HG02763 (cell line): Measurements from ENCODE around the gene ACVR1B.

Source experiments
- ATAC-seq: cut with Tn5 transposase; IDR thresholded peaks from one replicate; pipeline ENCODE4 v1.9.1; 2021; ENCODE audit warnings: mild to moderate bottlenecking, moderate library complexity; ENCODE audit not compliant: unreplicated experiment

Gene ACVR1B

GRCh38 chr12:51917041-51917590, 34.4 kb upstream of the ACVR1B start:
- ATAC-seq: no peak

GRCh38 chr12:51917746-51918453, 33.6 kb upstream of the ACVR1B start:
- ATAC-seq: no peak

- no peak for ATAC-seq
These were observed 31.5 kb upstream of the ACVR1B start for GRCh38 chr12:51920046-51920445.

GRCh38 chr12:51921017-51921725, 30.3 kb upstream of the ACVR1B start:
- ATAC-seq: no peak

- ATAC-seq: no peak
These were observed 29.4 kb upstream of the ACVR1B start for GRCh38 chr12:51922146-51922545.

GRCh38 chr12:51922762-51923505, 28.6 kb upstream of the ACVR1B start:
- no peak for ATAC-seq

GRCh38 chr12:51923506-51924365, 27.8 kb upstream of the ACVR1B start:
- ATAC-seq: no peak

- ATAC-seq: no peak
These were observed 26.8 kb upstream of the ACVR1B start for GRCh38 chr12:51924551-51925319.

GRCh38 chr12:51925346-51926063, 26.0 kb upstream of the ACVR1B start:
- no peak for ATAC-seq

- no peak for ATAC-seq
These were observed 25.4 kb upstream of the ACVR1B start for GRCh38 chr12:51926064-51926632.

- no peak for ATAC-seq
These were observed 24.8 kb upstream of the ACVR1B start for GRCh38 chr12:51926718-51927117.

GRCh38 chr12:51932218-51933076, 19.1 kb upstream of the ACVR1B start:
- no peak for ATAC-seq

GRCh38 chr12:51934080-51934479, 17.4 kb upstream of the ACVR1B start:
- ATAC-seq: no peak

- ATAC-seq: no peak
These were observed 13.6 kb upstream of the ACVR1B start for GRCh38 chr12:51937926-51938325.

- no peak for ATAC-seq
These were observed 12.8 kb upstream of the ACVR1B start for GRCh38 chr12:51938726-51939125.

- no peak for ATAC-seq
These were observed 10.4 kb upstream of the ACVR1B start for GRCh38 chr12:51941011-51941581.

- ATAC-seq: no peak
These were observed 9.9 kb upstream of the ACVR1B start for GRCh38 chr12:51941604-51942003.

- ATAC-seq: no peak
These were observed 9.4 kb upstream of the ACVR1B start for GRCh38 chr12:51942056-51942455.
